WTC11 (cell line): ENCODE data around the gene HS3ST3A1.

ENCODE experiments used
- CREM ChIP-seq: sonication (generic); formaldehyde crosslinking; IDR thresholded peaks from 2 replicates; pipeline ENCODE4 v1.8.1; 2022; ENCODE audit warnings: mild to moderate bottlenecking, missing genetic modification reagents, moderate library complexity
- ESRRA ChIP-seq: sonication (generic); formaldehyde crosslinking; IDR thresholded peaks from 2 replicates; pipeline ENCODE4 v1.8.1; 2022; ENCODE audit warnings: mild to moderate bottlenecking, missing genetic modification reagents, borderline replicate concordance
- NR3C1 ChIP-seq: sonication (generic); formaldehyde crosslinking; conservative IDR thresholded peaks from 2 replicates; pipeline ENCODE4 v1.8.1; 2023; ENCODE audit warnings: low read depth, mild to moderate bottlenecking, missing genetic modification reagents
- TEAD4 ChIP-seq: sonication (generic); formaldehyde crosslinking; IDR thresholded peaks from 2 replicates; pipeline ENCODE4 v1.8.0; 2022; ENCODE audit warnings: mild to moderate bottlenecking, missing genetic modification reagents
- TF ChIP-seq, protein P1 (sequence below): sonication (generic); formaldehyde crosslinking; IDR thresholded peaks from 2 replicates; pipeline ENCODE4 v1.8.0; 2022; ENCODE audit warnings: mild to moderate bottlenecking, missing genetic modification reagents
- TF ChIP-seq, protein P2 (sequence below): fragments of 200-600 bp; IDR thresholded peaks from 2 replicates; pipeline ENCODE4 v1.8.0; 2022; ENCODE audit warnings: antibody characterized with exemption
- TF ChIP-seq, protein P3 (sequence below): sonication (generic); formaldehyde crosslinking; IDR thresholded peaks from 2 replicates; pipeline ENCODE4 v1.8.1; 2022; ENCODE audit warnings: mild to moderate bottlenecking, moderate library complexity, missing genetic modification reagents

DNA sequence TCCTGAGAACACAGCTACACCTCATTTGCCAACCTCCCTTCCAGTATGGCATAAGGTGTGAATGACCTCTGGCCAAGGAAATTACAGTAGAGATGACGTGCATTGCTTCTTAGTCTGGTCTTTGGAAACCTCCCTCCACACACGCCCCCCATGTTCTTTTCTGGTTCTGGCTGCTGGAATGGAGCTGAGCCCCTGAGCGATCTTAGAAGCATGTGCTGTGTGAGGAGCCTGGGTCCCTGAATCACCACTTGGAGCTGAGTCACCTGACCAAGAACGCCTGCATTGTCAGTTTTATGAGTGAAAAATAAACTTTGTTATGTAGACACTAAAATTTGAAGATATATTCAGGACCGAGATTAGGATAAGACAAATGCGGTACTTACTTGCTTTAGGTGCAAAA is 51.4 kb downstream of the HS3ST3A1 start:
- TF ChIP-seq, protein P1, sequence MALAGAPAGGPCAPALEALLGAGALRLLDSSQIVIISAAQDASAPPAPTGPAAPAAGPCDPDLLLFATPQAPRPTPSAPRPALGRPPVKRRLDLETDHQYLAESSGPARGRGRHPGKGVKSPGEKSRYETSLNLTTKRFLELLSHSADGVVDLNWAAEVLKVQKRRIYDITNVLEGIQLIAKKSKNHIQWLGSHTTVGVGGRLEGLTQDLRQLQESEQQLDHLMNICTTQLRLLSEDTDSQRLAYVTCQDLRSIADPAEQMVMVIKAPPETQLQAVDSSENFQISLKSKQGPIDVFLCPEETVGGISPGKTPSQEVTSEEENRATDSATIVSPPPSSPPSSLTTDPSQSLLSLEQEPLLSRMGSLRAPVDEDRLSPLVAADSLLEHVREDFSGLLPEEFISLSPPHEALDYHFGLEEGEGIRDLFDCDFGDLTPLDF (CRISPR knock-in tag): no peak
- TF ChIP-seq, protein P2, sequence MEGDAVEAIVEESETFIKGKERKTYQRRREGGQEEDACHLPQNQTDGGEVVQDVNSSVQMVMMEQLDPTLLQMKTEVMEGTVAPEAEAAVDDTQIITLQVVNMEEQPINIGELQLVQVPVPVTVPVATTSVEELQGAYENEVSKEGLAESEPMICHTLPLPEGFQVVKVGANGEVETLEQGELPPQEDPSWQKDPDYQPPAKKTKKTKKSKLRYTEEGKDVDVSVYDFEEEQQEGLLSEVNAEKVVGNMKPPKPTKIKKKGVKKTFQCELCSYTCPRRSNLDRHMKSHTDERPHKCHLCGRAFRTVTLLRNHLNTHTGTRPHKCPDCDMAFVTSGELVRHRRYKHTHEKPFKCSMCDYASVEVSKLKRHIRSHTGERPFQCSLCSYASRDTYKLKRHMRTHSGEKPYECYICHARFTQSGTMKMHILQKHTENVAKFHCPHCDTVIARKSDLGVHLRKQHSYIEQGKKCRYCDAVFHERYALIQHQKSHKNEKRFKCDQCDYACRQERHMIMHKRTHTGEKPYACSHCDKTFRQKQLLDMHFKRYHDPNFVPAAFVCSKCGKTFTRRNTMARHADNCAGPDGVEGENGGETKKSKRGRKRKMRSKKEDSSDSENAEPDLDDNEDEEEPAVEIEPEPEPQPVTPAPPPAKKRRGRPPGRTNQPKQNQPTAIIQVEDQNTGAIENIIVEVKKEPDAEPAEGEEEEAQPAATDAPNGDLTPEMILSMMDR: no peak
- TF ChIP-seq CREM (no peak), NR3C1 (no peak), ESRRA (CRISPR knock-in tag) (no peak), TEAD4 (CRISPR knock-in tag) (no peak)
- TF ChIP-seq, protein P3, sequence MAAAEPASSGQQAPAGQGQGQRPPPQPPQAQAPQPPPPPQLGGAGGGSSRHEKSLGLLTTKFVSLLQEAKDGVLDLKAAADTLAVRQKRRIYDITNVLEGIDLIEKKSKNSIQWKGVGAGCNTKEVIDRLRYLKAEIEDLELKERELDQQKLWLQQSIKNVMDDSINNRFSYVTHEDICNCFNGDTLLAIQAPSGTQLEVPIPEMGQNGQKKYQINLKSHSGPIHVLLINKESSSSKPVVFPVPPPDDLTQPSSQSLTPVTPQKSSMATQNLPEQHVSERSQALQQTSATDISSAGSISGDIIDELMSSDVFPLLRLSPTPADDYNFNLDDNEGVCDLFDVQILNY: no peak
